Body of pancreas (tissue), 4 donors: ENCODE data around the gene GJC3. TPM values are rescaled to one million over a fixed set of nuclear protein-coding genes. Genes with fewer than 3 reads are reported as not detected.
A peak's percentile ranks its signal among the peaks of the same experiment; 100 is the strongest.

Experiments used
- ATAC-seq: fragments of 150-250 bp; one replicate; pipeline ENCODE4 v1.9.1; 2016
- DNase-seq, 4 donors: peaks; one replicate each; pipeline ENCODE4 v3.0.0-alpha.2; 2019
- H3K27ac ChIP-seq, 4 donors: fragments of 200-600 bp; sonication (generic); 1 replicate in 3 of 4; 2 replicates in 1 of 4; pipeline versions ENCODE4 v1.5.1 to v1.6.1; 2016 to 2019; ENCODE audit warnings: mild to moderate bottlenecking in 1 of 4, mixed read lengths in 1 of 4, moderate library complexity in 1 of 4
- H3K27me3 ChIP-seq, 2 donors: fragments of 200-600 bp; sonication (generic); one replicate each; pipeline ENCODE4 v1.6.0; 2016; ENCODE audit warnings: mild to moderate bottlenecking in 1 of 2
- H3K36me3 ChIP-seq, 2 donors: fragments of 200-600 bp; sonication (generic); replicated peaks in 1 of 2; 2 replicates each; pipeline ENCODE4 v1.5.1; 2016; ENCODE audit warnings: low read depth in 2 of 2; ENCODE audit not compliant: insufficient read depth in 1 of 2
- H3K4me1 ChIP-seq: fragments of 200-600 bp; sonication (generic); one replicate; pipeline ENCODE4 v1.6.0; 2016
- H3K4me3 ChIP-seq, 2 donors: fragments of 200-600 bp; sonication (generic); 1 replicate in 1 of 2; 2 replicates in 1 of 2; pipeline ENCODE4 v1.5.1; 2016 to 2019
- H3K9me3 ChIP-seq, 3 donors: fragments of 200-600 bp; sonication (generic); 1 replicate in 2 of 3; 2 replicates in 1 of 3; pipeline ENCODE4 v1.5.1; 2016
- CTCF ChIP-seq, 7 experiments: fragments of 450-650 bp in 4 of 7; fragments of 200-600 bp in 3 of 7; sonication (generic) in 3 of 7; IDR thresholded peaks; one replicate each; pipeline ENCODE4 v1.5.1; 2016 to 2019; ENCODE audit warnings: antibody characterized with exemption in 7 of 7
- POLR2A ChIP-seq, 3 donors: fragments of 450-650 bp; IDR thresholded peaks; one replicate each; pipeline ENCODE4 v1.6.1; 2016; ENCODE audit warnings: antibody characterized with exemption in 3 of 3, mild to moderate bottlenecking in 2 of 3
- WGBS, 2 donors: methylation state at CpG; one replicate each; pipeline ENCODE4 v1.1.5; 2017; 5-methylcytosine and 5-hydroxymethylcytosine counted together
- intact Hi-C: fragments of 100-400 bp; cut with DNase I; formaldehyde crosslinking; loops from one replicate; pipeline ENCODE4 v1.15.1; 2023
- total RNA-seq, 2 donors: library from RNA; depleted of rRNA; stranded (reverse); fragments of >200 nt; gene quantifications; one replicate each; pipeline ENCODE4 v1.1.0, GENCODE V29; 2016

GJC3 gene
- total RNA-seq, 2 donors from 2014 or later = not detected

- peak overlapping the region in 3 of 4 donors; percentile 77 to 93 (median 92) for H3K27ac ChIP-seq
- H3K9me3 ChIP-seq = no peaks in the 10 kb centered on the region
- no peaks in the 10 kb centered on the region for H3K36me3 ChIP-seq
- ATAC-seq (no peak), DNase-seq (no peak)
- no peaks in the 10 kb centered on the region for H3K27me3 ChIP-seq
- intact Hi-C loops = loop anchor here (10.0 kb wide), 1 partner anchor 155 kb away; no protein-coding TSS in a partner anchor
- TF ChIP-seq POLR2A (IDR thresholded peaks at IDR 0.05) (no peak), CTCF (IDR thresholded peaks at IDR 0.05) (no peak)
- 61 to 75% methylated on average over 3 of the region's 3 CpGs for WGBS, 2 donors
- peaks cover 35% of the 10 kb centered on the region for H3K4me1 ChIP-seq
- H3K4me3 ChIP-seq = no peak overlapping the region
Observed at GRCh38 chr7:99920149-99920548, 9.3 kb downstream of the GJC3 start.

GRCh38 chr7:99919814-99920112, 9.7 kb downstream of the GJC3 start:
- Histone ChIP-seq H3K9me3 (no peaks in the 10 kb centered on the region), H3K36me3 (no peaks in the 10 kb centered on the region), H3K4me3 (peak overlapping the region; percentile 54 to 75), H3K27me3 (no peaks in the 10 kb centered on the region), H3K4me1 (peaks cover 39% of the 10 kb centered on the region), H3K27ac (peak overlapping the region; percentile 76 to 93 (median 84))
- intact Hi-C loops = loop anchor here (10.0 kb wide), 1 partner anchor 155 kb away; no protein-coding TSS in a partner anchor
- whole genome bisulfite sequencing, 2 donors = 23 to 46% methylated on average over 4 of the region's 4 CpGs
- DNase-seq (no peak), ATAC-seq (no peak)
- no peak for TF ChIP-seq CTCF (IDR thresholded peaks at IDR 0.05)

GRCh38 chr7:99918959-99919813, 10.2 kb downstream of the GJC3 start, which contains the start of gene TRIM4:
TSS of gene TRIM4 (minus strand) at chr7:99919530. CDS start at chr7:99919401, 129 bp downstream.
- H3K27me3 ChIP-seq = no peaks in the 10 kb centered on the region
- H3K4me1 ChIP-seq = peaks cover 40% of the 10 kb centered on the region
- 0% methylated on average over 1 to 81 of the region's 81 CpGs for WGBS, 2 donors
- DNase-seq (peak; percentile 88 to 94 (median 92)), ATAC-seq (peak; percentile 97)
- peak in 4 of 7 experiments; percentile 24 to 41 (median 33) for TF ChIP-seq CTCF (IDR thresholded peaks at IDR 0.05)
- TF ChIP-seq POLR2A (IDR thresholded peaks at IDR 0.05) = peak; percentile 79 to 95 (median 94)
- H3K27ac ChIP-seq = peak within 1 kb of the TSS; percentile 76 to 93 (median 84)
- intact Hi-C loops = no loop called here
- H3K36me3 ChIP-seq = no peaks in the 10 kb centered on the region
- H3K4me3 ChIP-seq = peak within 1 kb of the TSS; percentile 54 to 75
- no peaks in the 10 kb centered on the region for H3K9me3 ChIP-seq

GRCh38 chr7:99910976-99911375, 18.4 kb downstream of the GJC3 start:
- Histone ChIP-seq H3K27me3 (no peaks in the 10 kb centered on the region), H3K4me3 (no peak overlapping the region), H3K9me3 (no peaks in the 10 kb centered on the region), H3K27ac (no peak overlapping the region), H3K36me3 (peaks cover 0 to 18% of the 10 kb centered on the region in 2 donors), H3K4me1 (peaks cover 13% of the 10 kb centered on the region)
- TF ChIP-seq POLR2A (IDR thresholded peaks at IDR 0.05) (no peak), CTCF (IDR thresholded peaks at IDR 0.05) (no peak)
- WGBS, 2 donors = 95 to 96% methylated on average over 2 of the region's 2 CpGs
- ATAC-seq = no peak
- DNase-seq = no peak
- intact Hi-C loops = no loop called here
